Choroid plexus epithelial cell (primary cell): ENCODE data around the gene RRAGD.

Experiments
- DNase-seq: peaks from one replicate; pipeline ENCODE4 v3.0.0-alpha.2; 2010; ENCODE audit warnings: low read depth
- H3K4me3 ChIP-seq: 2 replicates; pipeline ENCODE4 v1.5.1; 2011; ENCODE audit warnings: low read depth, mild to moderate bottlenecking, control low read depth, low read length, moderate library complexity
- TF ChIP-seq, protein P1 (sequence below): conservative IDR thresholded peaks from 2 replicates; pipeline ENCODE4 v1.5.1; 2011; ENCODE audit warnings: low read depth, mild to moderate bottlenecking, control low read depth, inconsistent platforms, low read length, moderate library complexity

Gene RRAGD

DNA sequence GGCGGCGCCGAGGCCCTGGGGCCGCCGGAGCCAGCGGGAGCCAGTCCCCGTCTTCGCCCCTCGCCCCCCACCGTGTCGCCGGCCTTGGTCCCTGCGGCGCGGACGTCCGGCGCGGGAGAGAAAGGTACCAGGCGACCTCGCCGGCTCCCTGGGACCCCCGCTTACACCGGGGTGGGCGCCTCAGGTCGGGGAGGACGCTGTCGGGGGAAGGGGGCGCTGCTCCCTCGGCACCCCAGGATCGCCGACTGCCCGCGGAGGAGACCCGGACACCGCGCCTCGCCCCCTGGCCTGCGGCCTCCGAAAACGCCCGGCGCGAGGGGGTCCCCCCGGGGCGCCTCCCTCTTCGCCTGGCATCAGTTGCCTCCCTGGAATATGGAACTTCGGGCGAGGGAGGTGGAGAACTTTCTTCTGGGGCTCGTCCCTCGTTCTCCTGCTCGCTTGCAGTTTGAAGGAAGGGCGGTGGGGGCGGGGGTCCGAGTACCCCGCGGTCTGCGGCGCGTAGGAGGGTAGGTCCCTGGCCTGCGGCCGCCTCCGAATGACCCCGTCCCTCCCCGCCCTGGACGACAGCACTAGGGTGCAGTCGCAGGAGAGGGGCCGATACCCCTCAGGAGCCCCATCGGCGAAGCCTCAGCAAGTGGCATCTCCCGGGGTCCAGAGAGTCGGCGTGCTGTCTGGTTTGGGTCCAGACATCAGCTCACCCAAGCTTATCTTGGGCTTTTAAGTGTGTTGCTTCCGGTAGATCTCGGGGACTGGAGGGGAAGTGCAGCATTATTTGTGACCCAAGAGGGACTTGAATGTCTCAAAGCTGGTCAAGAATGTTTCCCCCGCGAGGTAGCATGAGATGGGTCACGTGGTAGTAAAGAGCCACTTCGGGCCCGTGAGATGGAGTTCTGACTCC is 21.4 kb upstream of the RRAGD start:
- TF ChIP-seq, protein P1, sequence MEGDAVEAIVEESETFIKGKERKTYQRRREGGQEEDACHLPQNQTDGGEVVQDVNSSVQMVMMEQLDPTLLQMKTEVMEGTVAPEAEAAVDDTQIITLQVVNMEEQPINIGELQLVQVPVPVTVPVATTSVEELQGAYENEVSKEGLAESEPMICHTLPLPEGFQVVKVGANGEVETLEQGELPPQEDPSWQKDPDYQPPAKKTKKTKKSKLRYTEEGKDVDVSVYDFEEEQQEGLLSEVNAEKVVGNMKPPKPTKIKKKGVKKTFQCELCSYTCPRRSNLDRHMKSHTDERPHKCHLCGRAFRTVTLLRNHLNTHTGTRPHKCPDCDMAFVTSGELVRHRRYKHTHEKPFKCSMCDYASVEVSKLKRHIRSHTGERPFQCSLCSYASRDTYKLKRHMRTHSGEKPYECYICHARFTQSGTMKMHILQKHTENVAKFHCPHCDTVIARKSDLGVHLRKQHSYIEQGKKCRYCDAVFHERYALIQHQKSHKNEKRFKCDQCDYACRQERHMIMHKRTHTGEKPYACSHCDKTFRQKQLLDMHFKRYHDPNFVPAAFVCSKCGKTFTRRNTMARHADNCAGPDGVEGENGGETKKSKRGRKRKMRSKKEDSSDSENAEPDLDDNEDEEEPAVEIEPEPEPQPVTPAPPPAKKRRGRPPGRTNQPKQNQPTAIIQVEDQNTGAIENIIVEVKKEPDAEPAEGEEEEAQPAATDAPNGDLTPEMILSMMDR = no peak
- H3K4me3 ChIP-seq = peak overlapping the region; percentile 60
- DNase-seq = no peak

DNA sequence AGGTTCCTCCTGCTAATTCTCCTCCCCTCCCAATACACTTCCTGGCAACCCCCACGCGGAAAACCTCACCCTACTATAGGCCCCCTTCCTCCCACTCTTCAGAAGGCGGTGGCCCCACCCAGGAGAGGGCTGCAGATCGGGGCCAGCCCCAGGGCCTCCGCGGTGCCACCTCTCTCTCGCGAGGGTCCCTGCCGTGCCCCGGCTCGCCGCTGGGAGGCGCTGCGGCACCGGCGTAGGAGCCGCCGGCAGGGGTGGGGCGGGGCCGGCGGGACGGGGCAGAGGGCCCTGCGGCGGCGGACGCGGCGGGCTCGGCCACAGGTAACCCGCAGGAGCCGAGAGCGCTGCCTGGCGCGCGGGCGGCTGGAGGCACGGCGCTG is 20.8 kb upstream of the RRAGD start, which contains the start of gene ANKRD6:
Gene ANKRD6, plus strand, starts transcription at position 278 of the 377 bp plus-strand sequence. CDS start 133,825 bp downstream, outside the sequence.
- TF ChIP-seq, protein P1 = peak; percentile 63
- peak within 1 kb of the TSS; percentile 60 for H3K4me3 ChIP-seq
- peak; percentile 36 for DNase-seq

DNA sequence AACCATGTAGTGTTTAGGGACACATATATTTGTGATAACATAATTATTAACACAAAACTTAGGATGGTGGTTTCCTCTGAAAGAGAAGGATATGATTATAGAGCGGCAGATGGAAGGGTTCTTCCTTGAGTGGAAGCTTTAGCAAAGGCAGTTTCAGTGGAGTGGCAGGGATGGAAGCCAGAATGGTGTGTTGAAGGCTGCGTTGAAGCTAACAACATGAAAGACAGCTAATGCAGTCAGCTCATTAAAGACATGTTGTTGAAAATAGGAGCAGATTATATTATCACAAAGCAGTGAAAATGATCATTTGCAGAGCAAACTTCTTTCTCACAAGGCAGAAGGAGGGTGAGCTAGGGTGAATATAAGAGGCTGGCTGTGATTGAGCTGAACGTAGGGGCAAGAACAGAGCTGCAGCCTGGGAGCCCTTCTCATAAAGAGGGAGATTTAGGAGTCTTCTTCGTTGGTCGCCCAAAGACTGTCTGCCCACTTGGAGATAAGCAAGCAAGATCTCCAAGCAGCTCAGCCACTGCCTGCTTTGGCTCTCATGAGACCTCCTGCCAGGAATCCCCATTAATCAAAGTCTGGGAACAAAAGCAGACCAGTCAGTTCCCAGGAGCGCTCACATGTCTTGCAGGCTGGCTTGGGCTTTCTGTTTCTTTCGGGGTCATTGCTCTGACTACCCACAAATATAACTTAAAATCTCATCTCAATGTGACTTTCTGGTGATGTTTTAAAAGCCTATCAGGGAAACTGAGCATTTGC is 18.3 kb upstream of the RRAGD start:
- TF ChIP-seq, protein P1 = no peak
- no peak for DNase-seq
- no peak overlapping the region for H3K4me3 ChIP-seq

DNA sequence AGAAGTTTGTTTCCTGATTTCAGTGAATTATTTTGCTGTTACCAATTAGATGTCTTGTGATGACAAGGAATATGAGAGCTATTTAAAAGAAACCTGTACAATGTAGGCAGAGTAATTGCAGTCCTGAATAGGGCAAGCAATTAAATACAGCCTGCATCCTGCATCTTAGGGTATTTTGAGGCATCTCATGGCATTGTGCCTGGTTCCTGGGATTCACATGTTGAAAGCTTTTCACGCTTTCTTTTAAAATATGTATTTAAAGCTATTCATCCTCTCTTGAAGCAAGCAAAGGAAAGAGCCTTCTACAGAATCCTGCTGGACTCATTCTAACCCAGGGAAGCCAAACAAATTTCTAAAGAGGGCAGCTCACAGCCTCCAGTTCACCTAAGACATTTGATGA is 4.7 kb upstream of the RRAGD start:
- DNase-seq = no peak
- H3K4me3 ChIP-seq = no peak overlapping the region
- TF ChIP-seq, protein P1 = no peak

DNA sequence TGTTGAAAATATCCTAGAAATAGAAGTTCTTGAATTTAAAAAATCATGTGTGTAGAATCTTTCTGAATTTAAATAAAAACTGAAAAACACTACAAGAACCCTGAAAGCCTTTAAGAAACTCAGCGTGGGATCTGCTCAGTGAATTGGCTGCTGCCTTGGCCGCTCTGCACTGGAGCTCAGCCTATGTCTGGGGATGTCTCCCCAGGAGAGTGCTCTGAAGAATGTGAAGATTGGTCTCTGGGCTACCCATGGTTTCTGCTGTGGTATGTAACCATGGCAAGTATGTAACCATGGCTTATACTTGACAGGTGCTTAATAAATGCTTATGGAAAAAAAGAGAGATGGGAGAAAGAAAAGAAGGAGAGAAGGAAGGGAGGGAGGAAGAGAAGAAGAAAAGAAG is 3.1 kb upstream of the RRAGD start:
- DNase-seq = no peak

DNA sequence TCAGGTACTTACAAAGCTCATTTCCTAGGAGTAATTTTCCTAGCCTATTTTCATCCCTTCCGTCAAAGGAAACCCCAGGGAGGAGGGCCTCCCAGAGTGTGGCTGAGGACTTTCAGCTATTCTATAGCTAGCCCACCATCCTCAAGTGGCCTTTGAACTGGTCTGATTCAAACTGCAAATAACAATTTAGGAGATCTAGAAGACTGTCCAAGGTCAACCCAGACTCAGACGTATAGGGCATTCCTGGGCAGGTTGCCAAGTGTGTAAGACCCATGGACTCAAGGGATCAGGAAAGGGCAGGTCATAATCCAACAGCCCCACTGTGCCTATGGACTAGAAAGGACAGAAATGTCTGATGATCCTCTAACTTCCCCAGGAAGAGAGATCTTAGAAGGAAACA is 2.1 kb upstream of the RRAGD start:
- no peak overlapping the region for H3K4me3 ChIP-seq
- TF ChIP-seq, protein P1 = no peak
- DNase-seq = no peak

More for the DNA sequence above, 3.1 kb upstream of the RRAGD start:
- no peak overlapping the region for H3K4me3 ChIP-seq
- TF ChIP-seq, protein P1 = no peak
